HFFc6 (cell line): ENCODE data around the gene GPR3. TPM values are rescaled to one million over a fixed set of nuclear protein-coding genes. Genes with fewer than 3 reads are reported as not detected.

ENCODE experiments used
- DNase-seq: peaks from one replicate; pipeline ENCODE4 v3.0.0-alpha.2; 2018
- H3K27ac Mint-ChIP-seq: 2 replicates; pipeline ENCODE4 v1.8.0; 2020; ENCODE audit warnings: mild to moderate bottlenecking, mixed read lengths
- H3K27me3 Mint-ChIP-seq: 2 replicates; pipeline ENCODE4 v1.8.0; 2021; ENCODE audit warnings: mild to moderate bottlenecking, moderate library complexity, mixed read lengths; ENCODE audit not compliant: insufficient read depth
- H3K36me3 Mint-ChIP-seq: 2 replicates; pipeline ENCODE4 v1.8.0; 2021; ENCODE audit warnings: low read depth, mixed read lengths
- H3K4me1 Mint-ChIP-seq: 2 replicates; pipeline ENCODE4 v1.8.0; 2020; ENCODE audit warnings: low read depth, mixed read lengths
- H3K4me3 Mint-ChIP-seq: 2 replicates; pipeline ENCODE4 v1.8.0; 2020; ENCODE audit warnings: mild to moderate bottlenecking, moderate library complexity, mixed read lengths
- H3K9me3 Mint-ChIP-seq: 2 replicates; pipeline ENCODE4 v1.8.0; 2020; ENCODE audit warnings: mild to moderate bottlenecking, mixed read lengths
- CTCF ChIP-seq: fragments of 200-600 bp; sonication (generic); IDR thresholded peaks from 2 replicates; pipeline ENCODE4 v1.5.0; 2021; ENCODE audit warnings: antibody characterized with exemption, mild to moderate bottlenecking
- total RNA-seq, 6 experiments: library from RNA; stranded (reverse); fragmentation: NEBNext Ultra II Directional; extraction: Animal tissue kit (Norgen Biotek cat#: 25700); gene quantifications; 2 replicates in 1 of 6; 3 replicates in 5 of 6; pipeline ENCODE4 v1.2.3, GENCODE V29; 2021

GPR3 gene
- total RNA-seq, 6 experiments from 2014 or later: 2.3 to 3.3 (median 2.9) TPM

DNA sequence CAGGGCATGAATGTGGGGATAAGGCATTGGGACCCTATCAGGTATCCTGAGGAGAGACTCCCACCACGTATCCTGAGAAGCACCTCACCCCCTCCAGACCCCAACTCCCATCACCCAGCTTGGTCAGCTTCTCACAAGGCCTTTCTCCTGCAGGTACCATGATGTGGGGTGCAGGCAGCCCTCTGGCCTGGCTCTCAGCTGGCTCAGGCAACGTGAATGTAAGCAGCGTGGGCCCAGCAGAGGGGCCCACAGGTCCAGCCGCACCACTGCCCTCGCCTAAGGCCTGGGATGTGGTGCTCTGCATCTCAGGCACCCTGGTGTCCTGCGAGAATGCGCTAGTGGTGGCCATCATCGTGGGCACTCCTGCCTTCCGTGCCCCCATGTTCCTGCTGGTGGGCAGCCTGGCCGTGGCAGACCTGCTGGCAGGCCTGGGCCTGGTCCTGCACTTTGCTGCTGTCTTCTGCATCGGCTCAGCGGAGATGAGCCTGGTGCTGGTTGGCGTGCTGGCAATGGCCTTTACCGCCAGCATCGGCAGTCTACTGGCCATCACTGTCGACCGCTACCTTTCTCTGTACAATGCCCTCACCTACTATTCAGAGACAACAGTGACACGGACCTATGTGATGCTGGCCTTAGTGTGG, 1.3 kb downstream of the GPR3 start:
- no peak for TF ChIP-seq CTCF
- no peak for DNase-seq
- peak overlapping the region; percentile 93; the same call in 1 of the 2 replicates for H3K4me3 Mint-ChIP-seq
- H3K9me3 Mint-ChIP-seq: no peaks in the 10 kb centered on the region
- H3K27ac Mint-ChIP-seq: peak overlapping the region; percentile 89
- peaks cover under 1% of the 10 kb centered on the region; the same call in 1 of the 2 replicates for H3K27me3 Mint-ChIP-seq
- H3K36me3 Mint-ChIP-seq: no peaks in the 10 kb centered on the region
- peaks cover 36% of the 10 kb centered on the region for H3K4me1 Mint-ChIP-seq

- Mint-ChIP-seq H3K9me3 (no peaks in the 10 kb centered on the region), H3K27ac (peak overlapping the region; percentile 52), H3K36me3 (no peaks in the 10 kb centered on the region), H3K4me3 (no peak overlapping the region; the same call in 1 of the 2 replicates), H3K4me1 (peaks cover 36% of the 10 kb centered on the region), H3K27me3 (peaks cover 3% of the 10 kb centered on the region; the same call in 1 of the 2 replicates)
- DNase-seq: no peak
- no peak for TF ChIP-seq CTCF
Observed at GRCh38 chr1:27394282-27394658, 1.8 kb downstream of the GPR3 start.

GRCh38 chr1:27394925-27395324, 2.5 kb downstream of the GPR3 start:
- Mint-ChIP-seq H3K9me3 (no peaks in the 10 kb centered on the region), H3K4me3 (peak overlapping the region; percentile 25; the same call in 1 of the 2 replicates), H3K4me1 (peaks cover 36% of the 10 kb centered on the region), H3K36me3 (no peaks in the 10 kb centered on the region), H3K27ac (peak overlapping the region; percentile 54), H3K27me3 (peaks cover 3% of the 10 kb centered on the region; the same call in 1 of the 2 replicates)
- TF ChIP-seq CTCF: no peak
- DNase-seq: peak; percentile 17

- TF ChIP-seq CTCF: peak; percentile 99
- Mint-ChIP-seq H3K27me3 (peaks cover 3% of the 10 kb centered on the region; the same call in 1 of the 2 replicates), H3K27ac (peak overlapping the region; percentile 54; the same call in 1 of the 2 replicates), H3K4me3 (0 out of 2 replicates have a peak overlapping the region, but pooled peaks have one; percentile 24), H3K4me1 (peaks cover 41% of the 10 kb centered on the region), H3K9me3 (no peaks in the 10 kb centered on the region), H3K36me3 (no peaks in the 10 kb centered on the region)
- peak; percentile 63 for DNase-seq
Observed at GRCh38 chr1:27395441-27396195, 3.2 kb downstream of the GPR3 start.

GRCh38 chr1:27397110-27397509, 4.7 kb downstream of the GPR3 start:
- Mint-ChIP-seq H3K9me3 (no peaks in the 10 kb centered on the region), H3K27me3 (peaks cover 3% of the 10 kb centered on the region; the same call in 1 of the 2 replicates), H3K4me3 (no peak overlapping the region), H3K4me1 (peaks cover 28% of the 10 kb centered on the region), H3K27ac (no peak overlapping the region), H3K36me3 (no peaks in the 10 kb centered on the region)
- no peak for DNase-seq
- no peak for TF ChIP-seq CTCF
